ENCODE results near the gene SH3RF3. TPM values are rescaled to one million over a fixed set of nuclear protein-coding genes. Genes with fewer than 3 reads are reported as not detected.

SH3RF3 gene
- total RNA-seq, 1 donor from 2014 or later = under 0.01 TPM

DNA sequence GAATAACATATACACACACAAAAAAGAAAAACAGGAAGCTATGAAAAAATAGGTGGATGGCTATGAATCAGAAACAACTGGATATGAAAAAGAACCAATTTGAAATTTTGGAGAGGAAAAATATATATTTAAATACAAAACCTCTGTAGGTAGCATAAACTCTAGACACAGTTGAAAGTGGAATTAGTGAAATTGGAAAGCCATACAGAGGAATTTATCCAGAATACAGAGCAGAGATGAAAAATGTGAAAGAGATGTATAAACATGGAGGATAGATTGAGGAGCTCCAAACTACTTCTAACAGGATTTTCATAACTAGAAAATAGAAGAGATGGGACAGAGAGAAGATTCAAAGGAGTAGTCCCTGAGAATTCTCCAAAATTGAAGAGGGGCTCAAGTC is 315.9 kb downstream of the SH3RF3 start:
- no peak overlapping the region for H3K4me3 ChIP-seq (ENCODE audit: low read depth, low read length)
- no peaks in the 10 kb centered on the region for H3K36me3 ChIP-seq (ENCODE audit: control insufficient read depth, insufficient read depth, low read length)
- TF ChIP-seq, protein P1, sequence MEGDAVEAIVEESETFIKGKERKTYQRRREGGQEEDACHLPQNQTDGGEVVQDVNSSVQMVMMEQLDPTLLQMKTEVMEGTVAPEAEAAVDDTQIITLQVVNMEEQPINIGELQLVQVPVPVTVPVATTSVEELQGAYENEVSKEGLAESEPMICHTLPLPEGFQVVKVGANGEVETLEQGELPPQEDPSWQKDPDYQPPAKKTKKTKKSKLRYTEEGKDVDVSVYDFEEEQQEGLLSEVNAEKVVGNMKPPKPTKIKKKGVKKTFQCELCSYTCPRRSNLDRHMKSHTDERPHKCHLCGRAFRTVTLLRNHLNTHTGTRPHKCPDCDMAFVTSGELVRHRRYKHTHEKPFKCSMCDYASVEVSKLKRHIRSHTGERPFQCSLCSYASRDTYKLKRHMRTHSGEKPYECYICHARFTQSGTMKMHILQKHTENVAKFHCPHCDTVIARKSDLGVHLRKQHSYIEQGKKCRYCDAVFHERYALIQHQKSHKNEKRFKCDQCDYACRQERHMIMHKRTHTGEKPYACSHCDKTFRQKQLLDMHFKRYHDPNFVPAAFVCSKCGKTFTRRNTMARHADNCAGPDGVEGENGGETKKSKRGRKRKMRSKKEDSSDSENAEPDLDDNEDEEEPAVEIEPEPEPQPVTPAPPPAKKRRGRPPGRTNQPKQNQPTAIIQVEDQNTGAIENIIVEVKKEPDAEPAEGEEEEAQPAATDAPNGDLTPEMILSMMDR (IDR thresholded peaks at IDR 0.05; ENCODE audit: insufficient read depth, low read length, severe bottlenecking) = no peak
- no peaks in the 10 kb centered on the region for H3K27me3 ChIP-seq (ENCODE audit: control insufficient read depth, insufficient read depth, low read length)
- FAIRE-seq = no peak
- DNase-seq (ENCODE audit: low read depth) = no peak

DNA sequence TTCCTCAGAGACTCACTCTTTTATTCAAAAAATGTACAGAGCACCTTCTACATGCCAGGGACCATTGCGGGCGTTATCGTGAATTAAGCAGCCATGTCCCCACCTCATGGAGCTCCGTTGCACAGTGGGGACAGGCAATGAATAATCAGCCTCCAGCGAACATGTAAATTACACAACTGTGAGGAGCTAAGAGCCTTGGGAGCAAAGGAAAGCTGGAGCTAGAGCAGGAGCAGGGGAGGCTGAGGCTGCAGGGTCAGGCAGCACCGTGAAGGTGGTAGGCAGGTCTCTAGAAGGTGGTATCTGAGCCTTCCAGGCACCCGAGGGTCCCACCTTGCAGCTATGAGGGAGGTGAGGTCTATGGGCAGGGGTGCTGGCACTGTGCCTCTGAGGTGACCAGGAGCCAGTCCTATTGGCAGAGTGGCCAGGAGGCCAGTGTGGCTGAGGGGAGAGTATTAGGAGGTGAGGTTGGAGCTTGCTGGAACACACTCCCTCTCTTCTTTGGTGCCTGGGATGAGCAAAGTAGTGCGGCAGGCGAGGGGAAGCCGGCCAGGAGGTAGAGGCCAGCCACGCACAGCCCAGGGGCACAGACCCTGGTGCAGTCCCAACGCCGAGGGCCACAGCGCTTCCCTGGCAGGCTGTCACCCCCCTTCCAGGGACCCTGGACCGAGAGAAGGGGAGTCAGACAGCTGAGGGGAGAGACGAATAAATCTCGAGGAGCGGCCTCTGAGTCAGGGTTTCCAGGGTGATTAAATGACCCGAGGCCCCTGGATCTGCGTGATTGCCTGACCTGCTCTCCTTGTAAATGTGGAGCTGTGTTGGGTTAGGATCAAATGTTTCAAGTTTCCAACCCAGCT is 317.5 kb downstream of the SH3RF3 start:
- H3K4me3 ChIP-seq (ENCODE audit: low read depth, low read length) = no peak overlapping the region
- DNase-seq (ENCODE audit: low read depth) (no peak), FAIRE-seq (no peak)
- H3K27me3 ChIP-seq (ENCODE audit: control insufficient read depth, insufficient read depth, low read length) = no peaks in the 10 kb centered on the region
- H3K36me3 ChIP-seq (ENCODE audit: control insufficient read depth, insufficient read depth, low read length) = no peaks in the 10 kb centered on the region
- TF ChIP-seq, protein P1 (IDR thresholded peaks at IDR 0.05; ENCODE audit: insufficient read depth, low read length, severe bottlenecking) = no peak

DNA sequence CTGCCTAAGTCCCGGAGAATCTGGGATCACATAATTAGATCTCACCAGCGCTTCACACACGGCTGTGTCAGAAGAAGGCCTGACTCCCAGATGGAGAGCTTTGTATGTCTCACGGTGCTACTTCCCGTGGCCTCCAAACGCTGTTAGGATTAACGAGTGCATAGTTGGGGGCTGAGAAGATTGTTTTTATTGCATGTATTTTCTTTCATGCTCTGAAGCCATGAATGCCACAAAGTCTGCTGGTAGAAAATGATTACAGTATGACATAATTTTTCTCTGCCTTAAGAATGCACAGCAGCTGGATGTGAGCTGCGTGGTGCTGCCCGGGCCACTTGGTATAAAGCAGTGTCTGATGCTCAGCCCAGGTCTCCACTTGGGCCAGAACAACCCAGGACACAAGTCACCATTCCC is 318.3 kb downstream of the SH3RF3 start:
- FAIRE-seq (no peak), DNase-seq (ENCODE audit: low read depth) (no peak)
- Histone ChIP-seq H3K36me3 (ENCODE audit: control insufficient read depth, insufficient read depth, low read length) (no peaks in the 10 kb centered on the region), H3K4me3 (ENCODE audit: low read depth, low read length) (no peak overlapping the region), H3K27me3 (ENCODE audit: control insufficient read depth, insufficient read depth, low read length) (no peaks in the 10 kb centered on the region)
- TF ChIP-seq, protein P1 (IDR thresholded peaks at IDR 0.05; ENCODE audit: insufficient read depth, low read length, severe bottlenecking) = no peak

DNA sequence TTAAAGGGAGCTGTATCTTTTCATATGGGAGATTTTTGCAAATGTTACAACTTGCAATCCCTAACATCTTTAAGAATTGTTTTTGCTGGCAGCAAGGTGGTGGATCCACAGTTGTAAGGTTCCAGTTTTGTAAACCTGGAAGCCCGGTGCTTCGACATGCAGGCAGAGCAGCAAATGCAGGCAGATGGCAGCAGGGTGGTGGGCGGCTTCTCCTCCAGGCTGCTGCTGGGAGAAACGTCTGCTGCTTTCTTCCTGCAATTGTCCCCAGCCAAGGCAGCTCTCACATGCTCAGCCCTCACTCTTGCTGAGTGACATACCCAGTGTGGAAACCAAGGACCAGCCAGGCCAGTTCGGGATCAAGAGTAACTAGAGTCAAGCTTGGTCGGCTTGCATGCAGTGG is 318.8 kb downstream of the SH3RF3 start:
- FAIRE-seq = no peak
- Histone ChIP-seq H3K27me3 (ENCODE audit: control insufficient read depth, insufficient read depth, low read length) (no peaks in the 10 kb centered on the region), H3K4me3 (ENCODE audit: low read depth, low read length) (no peak overlapping the region), H3K36me3 (ENCODE audit: control insufficient read depth, insufficient read depth, low read length) (no peaks in the 10 kb centered on the region)
- TF ChIP-seq, protein P1 (IDR thresholded peaks at IDR 0.05; ENCODE audit: insufficient read depth, low read length, severe bottlenecking) = no peak
- DNase-seq (ENCODE audit: low read depth) = no peak

DNA sequence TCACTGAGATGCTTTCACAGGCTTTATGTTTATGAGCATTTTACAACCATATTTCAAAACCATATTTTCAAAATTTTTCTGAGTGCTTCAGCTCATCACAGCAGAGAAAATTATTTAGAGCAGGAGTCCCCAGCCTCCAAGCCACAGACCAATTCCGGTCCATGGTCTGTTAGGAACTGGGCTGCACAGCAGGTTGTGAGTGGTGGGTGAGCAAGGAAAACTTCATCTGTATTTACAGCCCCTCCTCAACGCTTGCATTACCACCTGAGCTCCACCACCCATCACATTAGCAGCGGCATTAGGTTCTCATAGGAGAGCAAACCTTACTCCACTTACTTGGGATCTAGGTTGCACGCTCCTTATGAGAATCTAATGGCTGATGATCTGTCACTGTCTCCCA is 319.2 kb downstream of the SH3RF3 start:
- no peak for FAIRE-seq
- Histone ChIP-seq H3K36me3 (ENCODE audit: control insufficient read depth, insufficient read depth, low read length) (no peaks in the 10 kb centered on the region), H3K27me3 (ENCODE audit: control insufficient read depth, insufficient read depth, low read length) (no peaks in the 10 kb centered on the region), H3K4me3 (ENCODE audit: low read depth, low read length) (no peak overlapping the region)
- TF ChIP-seq, protein P1 (IDR thresholded peaks at IDR 0.05; ENCODE audit: insufficient read depth, low read length, severe bottlenecking) = no peak
- no peak for DNase-seq (ENCODE audit: low read depth)

Measured in bronchial epithelial cell (primary cell).